Small intestine (tissue), 7 donors: ENCODE measurements around the gene MAN1B1. TPM values are rescaled to one million over a fixed set of nuclear protein-coding genes. Genes with fewer than 3 reads are reported as not detected.
A peak's percentile ranks its signal among the peaks of the same experiment; 100 is the strongest.

Source experiments
- DNase-seq, 2 donors: peaks; one replicate each; pipeline versions ENCODE4 v3.0.0 to v3.0.0-alpha.2; 2013
- FAIRE-seq: peaks from 2 replicates; lab custom pipeline; 2012; peaks lifted over from hg19 to GRCh38; lab: Jason Lieb, UNC
- H3K27ac ChIP-seq, 3 donors: one replicate each; pipeline ENCODE4 v1.5.1; 2013; ENCODE audit warnings: low read length in 2 of 3, mild to moderate bottlenecking in 2 of 3, control low read depth in 1 of 3, inconsistent platforms in 1 of 3, low read depth in 1 of 3, moderate library complexity in 1 of 3
- H3K27me3 ChIP-seq, 3 donors: one replicate each; pipeline ENCODE4 v1.6.1; 2013; ENCODE audit warnings: low read length in 3 of 3, inconsistent platforms in 1 of 3; ENCODE audit not compliant: control insufficient read depth in 3 of 3, insufficient read depth in 3 of 3
- H3K36me3 ChIP-seq, 3 donors: one replicate each; pipeline ENCODE4 v1.6.1; 2013; ENCODE audit warnings: low read length in 3 of 3, inconsistent platforms in 1 of 3, low read depth in 1 of 3, mild to moderate bottlenecking in 1 of 3, moderate library complexity in 1 of 3; ENCODE audit not compliant: control insufficient read depth in 3 of 3, insufficient read depth in 2 of 3
- H3K4me1 ChIP-seq, 3 donors: one replicate each; pipeline ENCODE4 v1.6.1; 2013; ENCODE audit warnings: low read length in 2 of 3, inconsistent platforms in 1 of 3, low read depth in 1 of 3, mild to moderate bottlenecking in 1 of 3, moderate library complexity in 1 of 3; ENCODE audit not compliant: control insufficient read depth in 3 of 3, insufficient read depth in 2 of 3
- H3K4me3 ChIP-seq, 3 donors: one replicate each; pipeline ENCODE4 v1.5.1; 2013; ENCODE audit warnings: low read length in 3 of 3, control low read depth in 1 of 3, inconsistent platforms in 1 of 3, low read depth in 1 of 3, mild to moderate bottlenecking in 1 of 3, moderate library complexity in 1 of 3
- H3K9me3 ChIP-seq, 2 donors: one replicate each; pipeline ENCODE4 v1.6.1; 2013; ENCODE audit warnings: low read depth in 1 of 2, low read length in 1 of 2; ENCODE audit not compliant: control insufficient read depth in 2 of 2, insufficient read depth in 1 of 2
- WGBS, 3 donors: extraction: QIAGEN DNeasy Blood & Tissue Kit; methylation state at CpG; one replicate each; pipeline ENCODE4 v1.1.7; 2013; 5-methylcytosine and 5-hydroxymethylcytosine counted together
- polyA plus RNA-seq, 4 donors: library from polyadenylated mRNA; stranded (reverse) in 3 of 4; unstranded in 1 of 4; fragments of 200-250 nt in 3 of 4; fragments of 120-200 nt in 1 of 4; gene quantifications; one replicate each; pipeline versions ENCODE4 v1.2.1 to v1.2.3, GENCODE V29; 2013
- donor health status: healthy with polysubstance abuse.
- donor health status: control.
- donor health status: control.
- donor health status: Bipolar disorder and iron deficiency.
- donor health status: healthy.

MAN1B1 gene
- polyA plus RNA-seq, 4 donors: 40.3 to 69.4 (median 42.5) TPM

GRCh38 chr9:137049544-137050449 lies 37.0 kb upstream of the MAN1B1 start:
- H3K27me3 ChIP-seq: peaks cover 0 to 71% (median 18%) of the 10 kb centered on the region in 3 donors
- peaks cover 0 to 3% (median 0%) of the 10 kb centered on the region in 3 donors for H3K36me3 ChIP-seq
- H3K4me3 ChIP-seq: no peak overlapping the region
- H3K9me3 ChIP-seq: no peaks in the 10 kb centered on the region
- H3K27ac ChIP-seq: no peak overlapping the region
- peaks cover 0 to 26% (median 8%) of the 10 kb centered on the region in 3 donors for H3K4me1 ChIP-seq
- 45 to 53% (median 52%) methylated on average over 37 to 38 of the region's 38 CpGs for WGBS, 3 donors
- peak; percentile 77 for FAIRE-seq
- DNase-seq: peak; percentile 66 to 81

DNA sequence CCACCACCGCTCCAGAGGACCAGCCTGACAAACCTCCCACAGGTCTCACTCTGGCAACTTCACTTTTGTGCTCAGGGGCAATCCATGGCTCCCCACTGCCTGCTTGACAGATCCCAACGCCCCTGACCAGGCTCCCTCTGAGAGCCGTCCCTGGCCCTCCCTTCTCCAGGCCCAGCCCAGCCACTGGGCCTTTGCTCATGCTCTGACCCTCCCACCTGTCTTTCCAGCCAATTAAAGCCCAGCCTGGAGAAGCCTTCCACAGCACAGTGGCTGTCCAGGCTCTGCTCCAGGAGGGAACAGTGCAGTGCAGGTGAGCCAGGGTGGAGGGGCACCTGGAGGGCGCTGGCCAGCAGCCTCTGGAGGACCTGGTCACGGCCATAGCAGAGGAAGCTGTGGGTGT lies 36.2 kb upstream of the MAN1B1 start:
- Histone ChIP-seq H3K27ac (no peak overlapping the region), H3K4me1 (peaks cover 2 to 26% (median 8%) of the 10 kb centered on the region in 3 donors), H3K4me3 (no peak overlapping the region), H3K36me3 (peaks cover 0 to 3% (median 0%) of the 10 kb centered on the region in 3 donors), H3K27me3 (peaks cover 0 to 63% (median 18%) of the 10 kb centered on the region in 3 donors), H3K9me3 (no peaks in the 10 kb centered on the region)
- no peak for DNase-seq
- WGBS, 3 donors: 77 to 83% (median 81%) methylated on average over 5 of the region's 5 CpGs
- FAIRE-seq: no peak

DNA sequence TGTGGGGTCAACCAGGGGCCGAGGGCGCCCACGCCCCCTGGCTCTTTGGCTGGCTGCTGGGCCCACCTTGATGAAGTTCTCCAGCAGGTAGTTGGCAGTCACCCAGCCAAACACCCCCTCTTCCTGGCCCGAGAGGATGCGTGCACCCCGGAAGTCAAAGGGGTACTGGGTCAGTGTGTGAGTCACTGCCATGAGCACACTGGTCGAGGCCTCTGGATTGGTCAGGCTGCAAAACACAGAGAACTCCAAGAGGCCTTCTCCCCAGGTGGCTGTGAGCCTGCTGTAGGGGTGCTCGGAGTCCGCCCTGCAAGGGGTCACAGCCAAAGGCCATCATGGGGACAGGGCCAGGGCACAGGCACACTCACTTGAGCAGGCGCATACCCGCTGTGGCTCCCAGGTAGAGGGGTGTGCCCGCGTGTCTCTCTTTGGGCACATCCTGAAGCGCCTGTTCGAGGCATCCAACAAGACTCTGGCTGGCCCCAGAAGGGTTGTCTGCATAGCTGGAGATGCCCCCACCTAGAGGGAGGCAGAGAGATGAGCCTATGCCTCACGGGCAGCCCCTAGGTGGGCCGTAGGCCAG lies 35.5 kb upstream of the MAN1B1 start:
- FAIRE-seq (no peak), DNase-seq (no peak)
- Histone ChIP-seq H3K4me1 (peaks cover 2 to 30% (median 8%) of the 10 kb centered on the region in 3 donors), H3K4me3 (no peak overlapping the region), H3K9me3 (no peaks in the 10 kb centered on the region), H3K36me3 (peaks cover 0 to 3% (median 0%) of the 10 kb centered on the region in 3 donors), H3K27ac (no peak overlapping the region), H3K27me3 (peaks cover 0 to 59% (median 18%) of the 10 kb centered on the region in 3 donors)
- 89 to 92% (median 92%) methylated on average over 17 of the region's 17 CpGs for WGBS, 3 donors

- 75 to 86% (median 86%) methylated on average over 7 to 8 of the region's 8 CpGs for WGBS, 3 donors
- FAIRE-seq: no peak
- DNase-seq: no peak
Measured at GRCh38 chr9:137052293-137052692, 34.5 kb upstream of the MAN1B1 start.

GRCh38 chr9:137052998-137053943 lies 33.5 kb upstream of the MAN1B1 start:
- Histone ChIP-seq H3K27ac (no peak overlapping the region), H3K36me3 (peaks cover 0 to 3% (median 0%) of the 10 kb centered on the region in 3 donors), H3K27me3 (peaks cover 0 to 39% (median 14%) of the 10 kb centered on the region in 3 donors), H3K4me3 (peak overlapping the region in 2 of 3 donors; percentile 13 to 66), H3K4me1 (peaks cover 4 to 32% (median 6%) of the 10 kb centered on the region in 3 donors), H3K9me3 (no peaks in the 10 kb centered on the region)
- 14 to 21% (median 14%) methylated on average over 48 to 71 of the region's 71 CpGs for WGBS, 3 donors
- DNase-seq: no peak
- no peak for FAIRE-seq

More at GRCh38 chr9:137052293-137052692, 34.5 kb upstream of the MAN1B1 start:
- peaks cover 0 to 3% (median 0%) of the 10 kb centered on the region in 3 donors for H3K36me3 ChIP-seq
- H3K27ac ChIP-seq: no peak overlapping the region
- H3K27me3 ChIP-seq: peaks cover 0 to 48% (median 16%) of the 10 kb centered on the region in 3 donors
- no peak overlapping the region for H3K4me3 ChIP-seq
- H3K4me1 ChIP-seq: peaks cover 4 to 32% (median 6%) of the 10 kb centered on the region in 3 donors
- no peaks in the 10 kb centered on the region for H3K9me3 ChIP-seq

DNA sequence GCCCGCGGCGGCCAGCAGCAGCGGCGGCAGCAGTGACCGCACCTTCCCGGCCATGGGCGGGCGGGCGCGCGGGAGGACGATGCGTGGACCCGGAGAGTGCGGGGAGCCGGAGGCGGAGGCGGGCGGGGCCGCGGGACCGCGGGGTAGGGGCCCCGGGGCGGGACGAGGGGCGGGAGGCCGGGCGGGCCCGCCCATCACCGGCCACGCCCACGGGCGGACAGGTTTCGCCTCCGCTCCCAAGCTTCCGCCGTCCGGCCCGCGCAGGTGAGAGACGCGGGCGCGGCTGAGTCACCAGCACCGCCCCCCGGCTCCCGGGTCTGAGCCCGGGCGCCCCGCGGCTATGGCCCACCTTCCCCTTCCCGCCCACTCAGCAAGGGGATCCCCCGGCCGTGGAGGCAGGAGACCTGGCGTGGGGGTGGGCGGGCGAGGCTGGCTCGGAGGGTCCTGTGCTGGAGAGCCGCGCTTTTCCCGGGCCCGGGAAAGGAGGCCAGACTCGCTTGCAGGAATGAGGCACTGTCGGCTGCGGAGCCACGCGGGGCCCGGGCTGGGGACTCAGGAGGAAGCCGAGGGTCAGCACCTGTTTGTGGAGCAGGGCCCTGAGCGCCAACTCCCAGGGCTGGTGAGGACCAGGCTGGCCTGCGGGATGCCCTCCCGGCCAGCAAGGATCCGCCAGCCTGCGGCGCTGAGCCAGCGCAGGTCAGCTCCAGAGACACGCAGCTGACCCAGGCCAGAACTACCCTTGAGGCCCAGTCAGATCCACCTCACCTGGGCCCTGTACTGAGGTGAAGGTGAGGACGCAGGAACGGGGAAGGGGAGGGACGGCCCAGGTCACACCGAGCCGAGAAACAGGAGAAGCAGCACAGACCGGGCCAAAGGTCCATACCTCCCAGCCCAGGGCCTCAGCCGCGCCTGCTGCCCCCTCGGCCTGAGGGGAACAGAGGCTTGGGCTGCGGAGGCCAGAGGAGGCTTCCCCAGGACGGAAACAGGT lies 32.5 kb upstream of the MAN1B1 start, which contains the start of gene ENTPD2:
TSS of gene ENTPD2 (minus strand) at position 118 of the 988 bp plus-strand sequence. CDS start at position 54, 64 bp downstream.
- Histone ChIP-seq H3K27me3 (peaks cover 0 to 30% (median 14%) of the 10 kb centered on the region in 3 donors), H3K9me3 (no peaks in the 10 kb centered on the region), H3K4me1 (peaks cover 4 to 32% (median 6%) of the 10 kb centered on the region in 3 donors), H3K4me3 (peak within 1 kb of the TSS; percentile 20 to 66 (median 64)), H3K36me3 (peaks cover 0 to 3% (median 0%) of the 10 kb centered on the region in 3 donors), H3K27ac (peak within 1 kb of the TSS; percentile 82 to 99 (median 83))
- 12 to 18% (median 16%) methylated on average over 37 to 90 of the region's 90 CpGs for WGBS, 3 donors
- no peak for FAIRE-seq
- peak; percentile 88 to 92 for DNase-seq

- Histone ChIP-seq H3K4me3 (peak overlapping the region in 2 of 3 donors; percentile 64 to 66), H3K36me3 (peaks cover 0 to 3% (median 0%) of the 10 kb centered on the region in 3 donors), H3K9me3 (no peaks in the 10 kb centered on the region), H3K27ac (peak overlapping the region; percentile 82 to 99 (median 83)), H3K27me3 (peaks cover 0 to 23% (median 8%) of the 10 kb centered on the region in 3 donors), H3K4me1 (peaks cover 4 to 32% (median 6%) of the 10 kb centered on the region in 3 donors)
- WGBS, 3 donors: 32 to 52% (median 45%) methylated on average over 15 to 17 of the region's 17 CpGs
- FAIRE-seq (no peak), DNase-seq (peak; percentile 73)
Measured at GRCh38 chr9:137054932-137055384, 31.8 kb upstream of the MAN1B1 start.
